Measurements from ENCODE around the gene BCKDHA. TPM values are rescaled to one million over a fixed set of nuclear protein-coding genes. Genes with fewer than 3 reads are reported as not detected.

The BCKDHA gene
- total and polyA plus RNA-seq, 8 donors, result 12.1 to 35.4 (median 31.9) TPM

GRCh38 chr19:41441321-41441945, 43.8 kb downstream of the BCKDHA start:
- no peak overlapping the region for H3K4me3 ChIP-seq
- peaks cover 5 to 22% of the 10 kb centered on the region in 2 donors for H3K4me1 ChIP-seq
- DNase-seq (no peak), ATAC-seq (no peak)
- H3K27me3 ChIP-seq, result no peaks in the 10 kb centered on the region
- TF ChIP-seq CTCF (IDR thresholded peaks at IDR 0.05), result no peak
- intact Hi-C loops (cut with DNase I), result loop anchor here in 1 of 2 donors (10.0 kb wide), 2 partner anchors 93 to 123 kb away; no protein-coding TSS in a partner anchor
- no peaks in the 10 kb centered on the region for H3K9me3 ChIP-seq
- peaks cover 0 to 15% of the 10 kb centered on the region in 2 donors for H3K36me3 ChIP-seq
- H3K27ac ChIP-seq, result no peak overlapping the region

- DNase-seq (no peak), ATAC-seq (no peak)
- TF ChIP-seq CTCF (IDR thresholded peaks at IDR 0.05), result no peak
- no peak within 1 kb of the TSS for H3K27ac ChIP-seq
- intact Hi-C loops (cut with DNase I), result loop anchor here in 1 of 2 donors (10.0 kb wide), 2 partner anchors 92 to 122 kb away; no protein-coding TSS in a partner anchor
- H3K36me3 ChIP-seq, result peaks cover 0 to 5% of the 10 kb centered on the region in 2 donors
- H3K4me3 ChIP-seq, result no peak within 1 kb of the TSS
- peaks cover 5 to 22% of the 10 kb centered on the region in 2 donors for H3K4me1 ChIP-seq
- H3K9me3 ChIP-seq, result no peaks in the 10 kb centered on the region
- H3K27me3 ChIP-seq, result peaks cover 0 to 1% of the 10 kb centered on the region in 2 donors
Observed at GRCh38 chr19:41442473-41443355, 45.1 kb downstream of the BCKDHA start, which contains the start of gene ERICH4. ERICH4 (plus strand) TSS chr19:41443156; CDS start chr19:41443170, 14 bp downstream.

- H3K36me3 ChIP-seq, result no peaks in the 10 kb centered on the region
- H3K27ac ChIP-seq, result no peak overlapping the region
- peaks cover 6 to 23% of the 10 kb centered on the region in 2 donors for H3K4me1 ChIP-seq
- H3K4me3 ChIP-seq, result no peak overlapping the region
- intact Hi-C loops (cut with DNase I), result loop anchor here in 1 of 2 donors (10.0 kb wide), 2 partner anchors 91 to 121 kb away; no protein-coding TSS in a partner anchor
- TF ChIP-seq CTCF (IDR thresholded peaks at IDR 0.05), result no peak
- H3K27me3 ChIP-seq, result peaks cover 0 to 7% of the 10 kb centered on the region in 2 donors
- ATAC-seq (no peak), DNase-seq (no peak)
- H3K9me3 ChIP-seq, result no peaks in the 10 kb centered on the region
Observed at GRCh38 chr19:41443813-41444455, 46.3 kb downstream of the BCKDHA start.

- Histone ChIP-seq H3K27ac (no peak overlapping the region), H3K9me3 (no peaks in the 10 kb centered on the region), H3K4me1 (peaks cover 3 to 14% of the 10 kb centered on the region in 2 donors), H3K36me3 (no peaks in the 10 kb centered on the region), H3K4me3 (no peak overlapping the region), H3K27me3 (peaks cover 0 to 7% of the 10 kb centered on the region in 2 donors)
- intact Hi-C loops (cut with DNase I), result loop anchor here in 1 of 2 donors (10.0 kb wide), 2 partner anchors 89 to 119 kb away; no protein-coding TSS in a partner anchor
- no peak for ATAC-seq
- TF ChIP-seq CTCF (IDR thresholded peaks at IDR 0.05), result no peak
- no peak for DNase-seq
Observed at GRCh38 chr19:41445575-41445974, 48.0 kb downstream of the BCKDHA start.

Measured in left lung (tissue), 10 donors.